ENCODE measurements around the gene NID1. TPM values are rescaled to one million over a fixed set of nuclear protein-coding genes. Genes with fewer than 3 reads are reported as not detected.

NID1 gene
- total RNA-seq, 6 experiments from 2014 or later, result 97.5 to 124 (median 107) TPM

DNA sequence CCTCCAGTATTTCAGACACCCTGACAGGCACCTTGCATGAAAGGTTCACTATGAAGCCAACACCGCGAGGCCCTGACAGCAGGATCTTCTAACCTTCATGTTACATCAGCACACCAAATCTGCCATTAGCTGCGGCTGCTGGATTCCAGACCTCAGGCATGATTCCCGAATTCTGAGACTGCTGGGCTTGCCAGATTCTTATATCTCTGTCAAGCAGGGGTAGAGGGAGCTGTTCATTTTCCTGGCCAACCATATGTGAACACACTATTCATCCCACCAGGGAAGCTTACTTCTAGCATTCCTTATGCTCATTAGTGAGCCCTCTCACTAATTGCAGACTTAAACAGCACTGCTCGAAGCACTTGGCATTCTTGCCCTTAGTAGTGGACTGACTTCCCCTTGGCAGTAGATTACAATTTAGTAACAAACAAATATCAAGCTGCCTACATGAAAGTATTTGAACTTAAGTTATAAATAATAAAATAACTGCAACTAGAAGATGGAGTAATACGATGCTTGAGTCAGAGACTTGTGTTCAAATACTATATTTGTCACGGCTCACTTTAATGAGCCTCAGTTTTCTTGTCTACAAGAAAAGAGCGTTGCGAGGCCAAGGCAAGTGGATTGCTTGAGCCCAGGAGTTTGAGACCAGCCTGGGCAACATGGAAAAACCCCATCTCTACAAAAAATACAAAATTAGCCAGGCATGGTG lies 43.3 kb downstream of the NID1 start:
- peak; percentile 23 for DNase-seq
- Mint-ChIP-seq H3K27ac (peak overlapping the region; percentile 29; the same call in 1 of the 2 replicates), H3K4me1 (ENCODE audit: low read depth) (peaks cover 38% of the 10 kb centered on the region), H3K36me3 (ENCODE audit: low read depth) (peaks cover 64% of the 10 kb centered on the region), H3K9me3 (no peaks in the 10 kb centered on the region), H3K4me3 (no peak overlapping the region), H3K27me3 (ENCODE audit: insufficient read depth) (no peaks in the 10 kb centered on the region)
- TF ChIP-seq, protein P1, sequence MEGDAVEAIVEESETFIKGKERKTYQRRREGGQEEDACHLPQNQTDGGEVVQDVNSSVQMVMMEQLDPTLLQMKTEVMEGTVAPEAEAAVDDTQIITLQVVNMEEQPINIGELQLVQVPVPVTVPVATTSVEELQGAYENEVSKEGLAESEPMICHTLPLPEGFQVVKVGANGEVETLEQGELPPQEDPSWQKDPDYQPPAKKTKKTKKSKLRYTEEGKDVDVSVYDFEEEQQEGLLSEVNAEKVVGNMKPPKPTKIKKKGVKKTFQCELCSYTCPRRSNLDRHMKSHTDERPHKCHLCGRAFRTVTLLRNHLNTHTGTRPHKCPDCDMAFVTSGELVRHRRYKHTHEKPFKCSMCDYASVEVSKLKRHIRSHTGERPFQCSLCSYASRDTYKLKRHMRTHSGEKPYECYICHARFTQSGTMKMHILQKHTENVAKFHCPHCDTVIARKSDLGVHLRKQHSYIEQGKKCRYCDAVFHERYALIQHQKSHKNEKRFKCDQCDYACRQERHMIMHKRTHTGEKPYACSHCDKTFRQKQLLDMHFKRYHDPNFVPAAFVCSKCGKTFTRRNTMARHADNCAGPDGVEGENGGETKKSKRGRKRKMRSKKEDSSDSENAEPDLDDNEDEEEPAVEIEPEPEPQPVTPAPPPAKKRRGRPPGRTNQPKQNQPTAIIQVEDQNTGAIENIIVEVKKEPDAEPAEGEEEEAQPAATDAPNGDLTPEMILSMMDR (IDR thresholded peaks at IDR 0.05), result no peak

DNA sequence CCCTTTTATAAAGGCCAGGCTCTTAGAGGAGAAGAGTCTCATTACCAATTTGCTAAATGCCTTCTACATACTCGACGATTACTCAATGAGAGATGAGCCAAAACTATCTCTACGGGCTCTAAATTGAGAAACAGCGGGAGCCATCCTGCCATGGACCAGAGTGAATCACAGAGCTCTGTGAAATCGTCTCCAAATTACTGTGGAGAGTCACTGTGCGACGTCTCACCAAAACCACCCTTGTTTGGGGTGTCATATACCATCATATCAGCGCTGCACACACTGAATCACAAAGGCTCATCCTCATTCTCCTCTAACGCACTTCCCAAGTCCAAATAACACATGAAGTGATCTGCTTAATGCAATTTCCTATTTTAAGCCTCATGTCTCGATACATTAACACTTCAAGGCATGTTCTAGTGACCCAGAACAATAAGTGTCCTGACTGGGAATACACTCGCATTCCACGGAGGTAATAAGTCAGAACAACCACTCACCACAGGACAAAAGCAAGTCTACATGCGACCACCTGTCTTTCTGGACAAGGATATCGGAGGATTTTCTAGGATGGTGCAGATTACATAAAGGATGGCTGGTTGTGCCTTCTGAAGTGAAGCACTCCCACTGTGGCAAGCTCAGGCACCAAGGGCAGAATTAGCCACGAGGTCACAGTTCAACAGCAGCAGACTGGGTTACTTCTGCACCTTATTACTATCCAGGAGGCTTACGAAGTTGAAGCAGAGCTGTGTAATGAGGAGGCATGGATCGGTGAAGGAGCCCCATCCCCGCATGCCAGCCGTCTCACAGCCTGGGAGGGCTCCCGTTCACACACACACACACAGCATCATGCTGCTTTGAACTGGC lies 44.3 kb downstream of the NID1 start:
- TF ChIP-seq, protein P1 (IDR thresholded peaks at IDR 0.05), result no peak
- peak overlapping the region; percentile 76 for H3K27ac Mint-ChIP-seq
- DNase-seq, result peak; percentile 47
- H3K36me3 Mint-ChIP-seq (ENCODE audit: low read depth), result peaks cover 66% of the 10 kb centered on the region
- H3K4me1 Mint-ChIP-seq (ENCODE audit: low read depth), result peaks cover 48% of the 10 kb centered on the region
- no peaks in the 10 kb centered on the region for H3K9me3 Mint-ChIP-seq
- H3K27me3 Mint-ChIP-seq (ENCODE audit: insufficient read depth), result no peaks in the 10 kb centered on the region
- peak overlapping the region; percentile 48 for H3K4me3 Mint-ChIP-seq

DNA sequence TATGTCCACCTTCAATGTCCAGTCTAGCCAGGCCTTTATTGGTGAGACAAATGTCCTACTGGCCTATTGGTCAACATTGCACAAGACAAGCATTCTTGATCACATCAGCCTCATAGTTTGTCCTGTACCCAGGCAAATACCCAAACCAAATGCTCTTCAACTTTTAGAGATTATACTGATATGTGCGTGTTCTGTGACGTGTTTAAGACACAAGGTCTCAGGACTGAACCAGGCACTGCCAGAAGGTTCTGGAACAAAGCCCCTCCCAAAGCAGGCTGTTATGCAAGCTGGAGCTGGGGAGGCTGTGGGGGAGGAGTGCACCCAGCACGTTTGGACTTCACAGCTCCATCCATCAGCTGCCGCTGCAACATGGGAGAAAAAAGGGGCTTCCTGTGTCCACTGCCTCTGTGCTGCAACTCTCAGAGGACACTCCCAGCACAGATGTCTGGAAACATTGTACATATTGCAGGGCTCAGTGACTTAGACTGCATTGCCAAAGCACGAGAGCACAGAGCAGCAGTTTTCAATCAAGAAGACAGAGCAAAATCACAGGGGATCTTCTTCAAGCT lies 45.9 kb downstream of the NID1 start:
- no peak for DNase-seq
- H3K27ac Mint-ChIP-seq, result no peak overlapping the region
- H3K4me3 Mint-ChIP-seq, result no peak overlapping the region
- TF ChIP-seq, protein P1 (IDR thresholded peaks at IDR 0.05), result no peak
- H3K36me3 Mint-ChIP-seq (ENCODE audit: low read depth), result peaks cover 69% of the 10 kb centered on the region
- peaks cover 57% of the 10 kb centered on the region for H3K4me1 Mint-ChIP-seq (ENCODE audit: low read depth)
- no peaks in the 10 kb centered on the region for H3K9me3 Mint-ChIP-seq
- H3K27me3 Mint-ChIP-seq (ENCODE audit: insufficient read depth), result no peaks in the 10 kb centered on the region

DNA sequence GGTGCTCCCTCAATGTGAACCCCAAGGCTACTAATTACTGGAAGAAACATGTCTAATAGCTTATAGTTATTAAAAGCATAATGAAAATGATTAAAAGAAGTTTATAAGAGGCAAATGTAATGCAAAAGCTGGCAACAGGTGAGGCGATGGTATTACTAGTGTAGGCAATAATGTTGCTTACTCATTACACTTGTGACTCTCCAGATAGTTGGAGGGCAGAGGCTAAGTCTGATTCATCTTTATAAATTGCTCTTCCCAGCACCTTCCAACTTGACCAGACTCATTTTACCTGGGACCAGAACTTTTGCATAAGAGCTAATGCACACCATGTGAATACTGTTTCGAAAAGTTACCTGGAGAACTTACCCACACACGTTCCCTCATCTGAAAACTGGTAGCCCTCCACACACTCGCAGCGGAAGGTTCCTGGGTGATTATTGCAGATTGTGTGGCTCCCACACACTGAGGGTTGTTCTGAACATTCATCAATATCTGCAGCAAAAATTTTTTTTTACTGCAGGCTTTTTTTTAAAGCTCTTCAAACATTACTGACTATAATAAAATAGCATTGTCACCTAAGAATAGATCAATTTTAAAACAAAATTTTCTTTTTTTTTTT lies 48.0 kb downstream of the NID1 start:
- H3K9me3 Mint-ChIP-seq, result no peaks in the 10 kb centered on the region
- H3K27ac Mint-ChIP-seq, result peak overlapping the region; percentile 51; the same call in 1 of the 2 replicates
- H3K27me3 Mint-ChIP-seq (ENCODE audit: insufficient read depth), result no peaks in the 10 kb centered on the region; the same call in 1 of the 2 replicates
- H3K36me3 Mint-ChIP-seq (ENCODE audit: low read depth), result peaks cover 78% of the 10 kb centered on the region
- H3K4me3 Mint-ChIP-seq, result no peak overlapping the region
- peaks cover 57% of the 10 kb centered on the region for H3K4me1 Mint-ChIP-seq (ENCODE audit: low read depth)
- TF ChIP-seq, protein P1 (IDR thresholded peaks at IDR 0.05), result no peak
- DNase-seq, result peak; percentile 35

DNA sequence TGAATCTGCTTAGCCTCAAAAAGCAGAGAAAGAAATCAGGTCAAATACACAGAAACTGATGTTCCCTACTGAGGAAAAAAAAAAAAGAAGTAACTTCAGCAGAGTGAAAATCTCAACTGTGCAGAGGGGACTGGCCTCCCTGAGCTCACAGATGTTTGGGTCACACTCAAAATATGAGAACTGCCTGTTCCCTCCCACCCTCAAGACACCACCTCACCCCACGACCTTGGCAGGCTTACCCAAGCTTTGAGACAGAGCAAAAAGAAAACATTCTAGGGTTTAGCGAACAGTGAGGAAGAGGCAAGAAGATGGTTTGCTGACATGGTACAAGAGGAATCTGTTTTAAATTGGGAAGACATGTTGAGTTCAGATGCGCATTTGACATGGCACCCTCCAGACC lies 48.8 kb downstream of the NID1 start:
- H3K4me1 Mint-ChIP-seq (ENCODE audit: low read depth), result peaks cover 51% of the 10 kb centered on the region
- TF ChIP-seq, protein P1 (IDR thresholded peaks at IDR 0.05), result no peak
- no peaks in the 10 kb centered on the region for H3K9me3 Mint-ChIP-seq
- H3K27ac Mint-ChIP-seq, result peak overlapping the region; percentile 68
- H3K27me3 Mint-ChIP-seq (ENCODE audit: insufficient read depth), result no peaks in the 10 kb centered on the region; the same call in 1 of the 2 replicates
- peaks cover 80% of the 10 kb centered on the region for H3K36me3 Mint-ChIP-seq (ENCODE audit: low read depth)
- no peak for DNase-seq
- H3K4me3 Mint-ChIP-seq, result no peak overlapping the region

Data from HFFc6 (cell line).